NCI-H2227 (cell line): Measurements from ENCODE around the gene MYLK4.

Source experiments
- DNase-seq: peaks from one replicate; lab custom pipeline; 2025; ENCODE audit not compliant: unreplicated experiment; lab: John Stamatoyannopoulos, UW

The MYLK4 gene

DNA sequence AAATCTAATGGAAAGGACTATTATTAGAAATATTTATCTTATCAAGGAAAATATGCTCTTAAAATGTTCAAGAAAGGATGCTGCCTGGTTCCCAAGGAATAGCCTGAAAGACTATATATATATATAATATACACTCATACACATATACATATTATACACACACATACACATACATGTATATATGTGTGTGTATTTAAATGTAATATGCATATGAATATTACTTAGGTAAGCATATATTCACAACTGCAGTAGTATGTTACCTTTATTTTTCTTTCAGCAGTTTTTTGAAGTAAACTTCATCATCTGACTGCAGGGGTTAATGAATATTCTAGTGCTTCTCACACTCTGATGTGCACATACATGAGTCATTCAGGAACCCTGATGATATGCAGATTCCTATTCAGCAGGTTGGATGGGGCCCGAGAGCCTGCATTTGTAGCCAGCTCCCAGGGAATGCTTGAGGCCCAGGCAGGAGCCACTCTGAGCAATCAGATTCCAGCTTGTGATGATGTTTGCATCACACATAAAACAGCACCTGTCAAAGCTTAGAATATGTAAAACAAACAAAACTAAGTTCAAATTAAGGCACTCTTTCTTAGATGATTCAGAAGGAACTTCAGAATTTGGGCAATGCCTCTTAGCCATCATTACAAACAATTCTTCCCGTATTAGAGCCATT lies 16.1 kb downstream of the MYLK4 start:
- no peak for DNase-seq

DNA sequence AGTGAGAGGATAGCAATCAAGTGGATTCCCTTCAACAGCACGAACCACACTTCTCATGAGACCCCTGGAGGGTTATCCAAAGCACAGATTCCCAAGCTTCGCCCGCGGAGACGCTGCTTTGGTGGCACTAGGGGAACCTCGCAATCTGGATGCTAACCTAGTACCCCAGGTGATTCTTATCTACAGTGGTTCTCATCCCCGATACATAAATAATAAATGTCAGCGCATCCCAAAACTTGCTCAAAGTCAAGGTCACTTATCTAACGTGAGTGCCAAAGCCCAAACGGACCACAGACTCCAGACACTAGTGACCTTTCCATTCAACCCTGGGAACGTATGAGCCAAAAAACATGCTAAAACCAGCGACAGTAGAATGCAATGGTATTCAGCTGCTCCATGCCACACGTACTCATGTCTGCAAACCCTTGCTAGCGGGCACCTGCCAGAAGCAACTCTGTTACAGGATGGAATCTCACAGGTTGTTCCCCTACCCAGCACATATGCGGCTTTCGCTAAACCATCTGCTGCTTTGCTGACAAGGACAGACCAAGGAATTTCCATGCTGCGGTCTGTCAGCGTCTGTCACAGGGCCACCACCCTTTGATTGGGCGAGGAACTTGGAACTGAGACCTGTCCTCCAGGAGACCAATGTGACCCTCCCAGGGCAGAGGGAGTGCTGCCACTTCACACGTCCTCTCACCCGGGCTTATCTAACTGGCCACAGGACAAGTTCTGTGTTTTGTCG lies 16.8 kb downstream of the MYLK4 start:
- no peak for DNase-seq

GRCh38 chr6:2733324-2733723 lies 17.4 kb downstream of the MYLK4 start:
- DNase-seq, result no peak

- no peak for DNase-seq
These were observed 18.1 kb downstream of the MYLK4 start for GRCh38 chr6:2732503-2733089.

GRCh38 chr6:2731281-2731909 lies 19.3 kb downstream of the MYLK4 start:
- no peak for DNase-seq

DNA sequence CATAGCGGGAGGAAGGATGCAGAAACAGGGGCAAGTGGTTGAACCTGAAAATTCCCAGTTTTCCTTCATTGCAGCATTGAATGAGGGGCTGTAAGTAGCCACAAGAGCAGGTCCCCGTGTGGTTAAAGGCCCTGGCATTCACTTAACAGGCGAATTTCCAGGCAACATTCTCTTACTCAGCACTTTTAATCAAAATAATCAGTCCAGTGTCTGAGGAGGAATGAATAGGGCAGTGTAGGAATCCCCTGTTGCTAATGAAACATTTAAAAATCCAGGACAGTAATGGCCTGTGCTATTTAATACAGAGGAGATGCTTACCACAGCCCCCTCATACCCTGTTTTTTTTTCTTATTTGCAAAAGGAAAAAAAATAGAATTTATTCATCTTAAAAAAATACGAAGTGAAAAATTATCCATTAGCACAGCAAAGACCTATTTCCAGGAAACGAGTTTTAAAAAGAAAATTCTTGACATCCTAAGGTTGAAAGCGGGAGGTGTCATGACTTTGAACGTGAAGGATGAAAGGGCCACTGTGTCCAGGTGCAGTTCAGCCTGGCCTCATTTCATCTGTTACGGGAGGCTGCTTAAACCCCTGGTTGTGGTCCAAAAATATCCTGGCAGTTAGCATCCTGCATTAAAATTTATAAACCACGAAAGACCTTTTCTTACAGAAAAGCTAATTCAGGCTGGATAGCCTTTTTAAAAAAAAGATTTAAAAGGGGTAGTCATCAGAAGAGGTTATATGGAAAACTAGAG lies 20.2 kb downstream of the MYLK4 start:
- no peak for DNase-seq

DNA sequence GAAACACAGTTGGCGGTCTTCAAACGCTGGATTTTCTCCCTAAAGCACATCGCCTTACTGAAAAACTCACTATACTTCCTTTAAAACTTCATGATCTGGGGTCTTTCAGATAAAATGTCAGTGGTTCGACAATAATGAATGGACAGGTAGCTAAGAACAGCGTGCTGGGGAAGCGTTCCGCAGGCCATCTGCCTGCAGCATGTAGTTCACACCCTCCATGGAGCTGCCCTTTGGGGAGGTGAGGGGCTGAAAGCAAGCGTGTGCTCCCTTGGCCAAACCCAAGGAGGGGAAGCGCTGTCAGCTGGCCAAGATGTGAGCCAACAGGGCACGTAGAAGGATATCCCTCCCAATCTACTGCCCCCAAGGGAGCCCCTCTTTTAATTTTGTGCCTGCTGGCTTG lies 20.8 kb downstream of the MYLK4 start:
- no peak for DNase-seq

DNA sequence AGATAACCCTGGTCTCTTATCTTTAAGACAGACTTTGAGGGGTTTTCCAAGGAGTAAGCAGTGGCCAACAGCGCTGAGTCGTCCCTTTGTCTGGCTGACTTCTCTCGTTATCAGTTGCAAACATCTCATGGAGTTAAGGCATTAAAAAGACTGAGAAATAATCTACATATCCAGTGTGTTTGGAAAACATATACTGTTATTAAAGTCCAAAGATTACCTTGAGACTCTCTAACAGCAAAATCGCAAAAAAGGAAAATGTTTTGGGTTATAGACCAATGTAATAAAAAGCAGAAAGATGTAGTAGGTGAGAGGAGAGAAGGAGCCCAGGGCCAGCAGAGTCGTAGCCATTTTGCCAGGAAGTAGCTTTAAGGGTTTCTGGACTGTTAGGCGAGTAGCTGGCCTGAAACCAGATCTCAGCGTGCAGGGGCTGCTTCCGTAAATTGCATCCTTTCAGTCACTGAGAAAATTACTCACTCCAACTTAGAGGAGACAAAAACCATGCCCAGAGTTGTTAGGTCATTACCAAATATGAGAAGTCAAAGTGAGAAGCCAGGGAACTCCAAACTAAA lies 24.6 kb downstream of the MYLK4 start:
- no peak for DNase-seq

DNA sequence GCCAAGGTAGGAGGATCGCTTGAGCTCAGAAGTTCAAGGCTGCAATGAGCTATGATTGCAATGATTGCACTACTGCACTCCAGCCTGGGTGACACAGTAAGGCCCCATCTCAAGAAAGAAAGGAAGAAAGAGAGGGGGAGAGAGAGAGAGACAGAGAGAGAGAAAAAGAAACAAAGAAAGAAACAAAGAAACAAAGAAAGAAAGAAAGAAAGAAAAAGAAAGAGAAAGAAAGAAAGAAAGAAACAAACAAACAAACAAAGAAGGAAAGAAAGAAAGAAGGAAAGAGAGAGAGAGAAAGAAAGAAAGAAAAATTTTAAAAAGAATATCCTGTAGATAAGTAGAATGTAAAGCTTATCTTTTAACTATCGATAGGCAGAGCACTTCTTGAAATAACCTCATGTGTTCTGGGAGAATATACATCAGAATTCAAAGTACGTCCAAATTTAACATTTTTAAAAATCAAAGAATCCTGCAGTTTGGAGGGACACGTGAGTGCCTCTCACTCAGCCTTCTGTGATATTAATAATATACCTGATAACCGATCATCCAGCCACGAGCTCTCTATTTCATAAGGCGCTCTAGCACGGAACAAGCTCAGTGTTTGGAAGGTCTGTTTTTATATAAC lies 25.2 kb downstream of the MYLK4 start:
- no peak for DNase-seq

GRCh38 chr6:2721219-2721618 lies 29.5 kb downstream of the MYLK4 start:
- DNase-seq, result no peak

- no peak for DNase-seq
These were observed 31.6 kb downstream of the MYLK4 start for GRCh38 chr6:2719093-2719455.

- no peak for DNase-seq
These were observed 32.2 kb downstream of the MYLK4 start for GRCh38 chr6:2718334-2719092.

- DNase-seq, result no peak
These were observed 33.6 kb downstream of the MYLK4 start for GRCh38 chr6:2716936-2717700.

GRCh38 chr6:2715737-2716136 lies 35.0 kb downstream of the MYLK4 start:
- DNase-seq, result no peak

- no peak for DNase-seq
These were observed 36.4 kb downstream of the MYLK4 start for GRCh38 chr6:2714111-2714895.

DNA sequence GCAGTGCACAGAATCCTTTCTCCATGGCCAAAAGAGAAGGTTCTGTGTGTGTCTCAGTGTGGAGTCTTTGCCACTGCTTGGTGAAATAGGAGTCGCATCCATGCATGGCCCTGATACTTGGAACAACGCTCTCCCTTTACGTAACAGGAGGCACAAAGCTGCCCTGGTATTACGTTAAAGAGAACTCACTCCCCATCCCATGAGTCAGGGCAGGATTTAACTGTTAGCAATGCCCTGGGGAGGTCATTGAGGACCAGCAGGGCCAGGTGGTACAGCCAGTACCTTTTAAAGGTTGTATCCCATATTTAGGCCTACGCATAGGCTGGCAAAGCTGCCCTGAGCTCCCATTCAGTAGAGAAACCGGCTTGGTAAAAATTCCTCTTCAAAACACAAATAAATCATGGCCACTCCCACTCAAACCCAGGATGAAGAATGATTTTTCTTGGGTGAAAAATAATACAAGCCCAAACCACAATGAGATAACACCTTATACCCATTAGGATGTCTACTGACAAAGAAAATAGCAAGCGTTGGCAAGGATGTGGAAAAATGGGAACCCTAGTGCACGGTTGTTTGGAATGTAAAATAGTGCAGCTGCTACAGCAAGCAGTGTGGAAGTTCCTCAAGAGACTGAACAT lies 37.1 kb downstream of the MYLK4 start:
- no peak for DNase-seq

DNA sequence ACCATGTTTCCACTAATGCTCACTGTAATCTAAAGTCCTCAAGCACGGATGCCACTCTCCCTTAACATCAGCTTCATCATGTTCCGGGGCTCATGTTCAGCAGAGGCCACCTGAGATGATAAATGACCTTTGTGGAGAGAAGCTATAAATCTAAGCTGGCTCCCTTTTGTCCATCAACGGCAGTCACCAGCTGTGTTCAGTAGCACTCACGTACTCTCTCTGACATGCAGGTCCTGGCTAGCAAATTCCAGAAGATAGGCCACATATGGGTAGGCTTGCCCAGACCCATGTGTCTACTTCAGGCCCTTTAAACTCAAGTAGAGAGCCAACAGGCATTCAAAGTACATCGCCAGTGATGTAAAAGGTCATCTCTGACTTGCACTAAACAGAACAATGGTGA lies 38.6 kb downstream of the MYLK4 start:
- DNase-seq, result no peak

DNA sequence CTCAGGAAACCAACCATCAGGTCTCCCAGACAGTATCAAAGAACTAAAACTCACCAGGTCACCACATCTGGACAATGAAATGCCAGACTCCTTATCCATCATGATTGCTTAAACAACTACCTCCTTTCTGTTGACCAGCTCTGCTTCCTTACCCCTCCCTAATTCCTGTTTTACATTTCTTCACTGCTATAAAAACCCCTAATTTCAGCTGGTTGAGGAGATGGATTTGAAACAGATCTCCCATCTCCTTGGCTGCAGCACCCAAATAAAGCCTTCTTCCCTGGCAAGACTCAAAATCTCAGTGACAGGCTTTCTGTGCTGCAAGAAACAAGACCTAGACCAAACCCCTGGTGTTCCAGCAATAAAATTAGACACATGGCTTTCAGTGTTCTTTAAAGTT lies 40.3 kb downstream of the MYLK4 start:
- DNase-seq, result no peak
